PC-3 (cell line): ENCODE data around the gene ATP11C. TPM values are rescaled to one million over a fixed set of nuclear protein-coding genes. Genes with fewer than 3 reads are reported as not detected.
"Not testable (repeated sequence)": the region's sequence is repeated elsewhere in the genome, so short reads cannot be mapped to it uniquely, and the experiment has no call there.

ENCODE experiments used
- ATAC-seq: fragments of 200-7000 bp; cut with Tn5 transposase; 2 replicates; pipeline ENCODE4 v1.9.1; 2020; ENCODE audit warnings: mild to moderate bottlenecking, moderate library complexity
- BruUV-seq: library from RNA; stranded (reverse); fragments of 400-500 nt; replicated peaks from 2 replicates; lab custom pipeline; 2021; lab: Mats Ljungman, UMichigan
- CTCF ChIA-PET: fragments of 300-600 bp; sonication (Branson Sonifier 250); formaldehyde crosslinking; loops from one replicate; lab custom pipeline; 2022; ENCODE audit warnings: antibody characterized with exemption; lab: Charles Lee
- POLR2A ChIA-PET: fragments of 300-600 bp; sonication (Branson Sonifier 250); formaldehyde crosslinking; loops from one replicate; lab custom pipeline; 2022; ENCODE audit warnings: antibody characterized with exemption; ENCODE audit not compliant: unreplicated experiment; lab: Charles Lee
- DNase-seq: peaks from one replicate; pipeline ENCODE4 v3.0.0-alpha.2; 2015
- H2AFZ ChIP-seq: fragments of 300-600 bp; sonication (generic); 2 replicates; pipeline ENCODE4 v1.6.0; 2016; ENCODE audit warnings: antibody characterized with exemption, low read length
- H3F3A ChIP-seq: fragments of 300-600 bp; sonication (generic); one replicate; pipeline ENCODE4 v1.6.0; 2017; ENCODE audit warnings: antibody characterized with exemption, low read length, control low read depth, mild to moderate bottlenecking; ENCODE audit not compliant: unreplicated experiment
- H3K27ac ChIP-seq: fragments of 300-600 bp; sonication (generic); 2 replicates; pipeline ENCODE4 v1.5.1; 2016; ENCODE audit warnings: mild to moderate bottlenecking, low read length
- H3K27me3 ChIP-seq: fragments of 300-600 bp; sonication (generic); 2 replicates; pipeline ENCODE4 v1.6.1; 2016; ENCODE audit warnings: low read length, mixed read lengths
- H3K36me3 ChIP-seq: fragments of 300-600 bp; sonication (generic); 2 replicates; pipeline ENCODE4 v1.6.1; 2016; ENCODE audit warnings: low read depth, mixed run types, low read length, mixed read lengths
- H3K4me1 ChIP-seq: fragments of 300-600 bp; sonication (generic); 2 replicates; pipeline ENCODE4 v1.5.1; 2016; ENCODE audit warnings: low read length; ENCODE audit not compliant: insufficient read depth
- H3K4me2 ChIP-seq: fragments of 300-600 bp; sonication (generic); 2 replicates; pipeline ENCODE4 v1.6.0; 2016; ENCODE audit warnings: low read length
- H3K4me3 ChIP-seq: fragments of 300-600 bp; sonication (generic); 2 replicates; pipeline ENCODE4 v1.5.1; 2016; ENCODE audit warnings: mild to moderate bottlenecking, low read length, mixed read lengths
- H3K79me2 ChIP-seq: fragments of 300-600 bp; sonication (generic); 2 replicates; pipeline ENCODE4 v1.6.1; 2017; ENCODE audit warnings: low read length, mixed read lengths
- H3K9ac ChIP-seq: fragments of 300-600 bp; sonication (generic); 2 replicates; pipeline ENCODE4 v1.6.0; 2016; ENCODE audit warnings: mild to moderate bottlenecking, low read length
- H3K9me2 ChIP-seq: fragments of 300-600 bp; sonication (generic); replicated peaks from 2 replicates; pipeline ENCODE4 v1.6.1; 2016; ENCODE audit warnings: mixed run types, low read length, mixed read lengths
- H3K9me3 ChIP-seq: fragments of 300-600 bp; sonication (generic); 2 replicates; pipeline ENCODE4 v1.6.1; 2016; ENCODE audit warnings: low read length, mixed read lengths
- H4K20me1 ChIP-seq: fragments of 300-600 bp; sonication (generic); 2 replicates; pipeline ENCODE4 v1.6.1; 2016; ENCODE audit warnings: low read length, mixed read lengths
- CTCF ChIP-seq: fragments of 300-600 bp; sonication (generic); conservative IDR thresholded peaks from 2 replicates; pipeline ENCODE4 v1.5.1; 2017; ENCODE audit warnings: antibody characterized with exemption, low read depth, mild to moderate bottlenecking, low read length
- EZH2 ChIP-seq: fragments of 300-600 bp; sonication (generic); IDR thresholded peaks from one replicate; pipeline ENCODE4 v1.6.1; 2017; ENCODE audit warnings: antibody characterized with exemption, mild to moderate bottlenecking, low read length; ENCODE audit not compliant: unreplicated experiment
- EZH2phosphoT487 ChIP-seq: fragments of 300-600 bp; sonication (generic); IDR thresholded peaks from 2 replicates; pipeline ENCODE4 v1.6.1; 2018; ENCODE audit warnings: mild to moderate bottlenecking, antibody characterized with exemption, low read length, borderline replicate concordance
- intact Hi-C: fragments of 100-400 bp; cut with micrococcal nuclease; formaldehyde crosslinking; loops from 2 replicates; pipeline ENCODE4 v1.9.0; 2023
- total RNA-seq: library from RNA; depleted of rRNA; stranded (reverse); fragments of >200 nt; gene quantifications from 2 replicates; pipeline ENCODE4 v1.2.3, GENCODE V29; 2014

The ATP11C gene
- total RNA-seq, 1 experiment from 2014 or later = 25.8 TPM

- ATAC-seq, H3K4me3 ChIP-seq, H3K36me3 ChIP-seq, H3F3A ChIP-seq, H2AFZ ChIP-seq, H3K9me2 ChIP-seq, POLR2A ChIA-PET, intact Hi-C loops, H3K4me1 ChIP-seq, H3K27ac ChIP-seq, H3K9ac ChIP-seq, H3K9me3 ChIP-seq, H4K20me1 ChIP-seq, BruUV-seq, H3K27me3 ChIP-seq, DNase-seq, H3K79me2 ChIP-seq, H3K4me2 ChIP-seq: not testable (repeated sequence)
- peak; percentile 45; the same call in 1 of the 2 replicates for TF ChIP-seq CTCF
- CTCF ChIA-PET = interaction anchor here (0.7 kb wide), 1 partner anchor 151 kb away, joined by 9 read pairs; no protein-coding TSS in a partner anchor
Observed at GRCh38 chrX:139966159-139966558, 33.3 kb upstream of the ATP11C start.

- Histone ChIP-seq H3K9me3 (no peaks in the 10 kb centered on the region), H2AFZ (no peak within 1 kb of the TSS), H3K27me3 (no peaks in the 10 kb centered on the region), H4K20me1 (no peaks in the 10 kb centered on the region), H3K4me2 (no peak within 1 kb of the TSS), H3K4me1 (no peaks in the 10 kb centered on the region), H3K9me2 (no peaks in the 10 kb centered on the region), H3K36me3 (no peaks in the 10 kb centered on the region), H3K4me3 (no peak within 1 kb of the TSS), H3F3A (no peaks in the 10 kb centered on the region), H3K9ac (no peak within 1 kb of the TSS), H3K79me2 (no peaks in the 10 kb centered on the region), H3K27ac (no peak within 1 kb of the TSS)
- intact Hi-C loops = no loop called here
- CTCF ChIA-PET = interaction anchor here (0.7 kb wide), 1 partner anchor 150 kb away, joined by 9 read pairs; no protein-coding TSS in a partner anchor
- DNase-seq (no peak), ATAC-seq (no peak)
- BruUV-seq = no TSS peak
- TF ChIP-seq EZH2phosphoT487 (no peak), EZH2 (no peak), CTCF (no peak)
- POLR2A ChIA-PET = no interaction called here
Observed at GRCh38 chrX:139965421-139965820, 32.6 kb upstream of the ATP11C start, which contains the start of gene CXorf66. Gene CXorf66 (minus strand): TSS chrX:139965521. CDS start chrX:139965496, 25 bp downstream.

GRCh38 chrX:139961091-139961490 lies 28.2 kb upstream of the ATP11C start:
- H3K27ac ChIP-seq, intact Hi-C loops, H3K9me3 ChIP-seq, H4K20me1 ChIP-seq, POLR2A ChIA-PET, H3K27me3 ChIP-seq, H3K9me2 ChIP-seq, ATAC-seq, H3K79me2 ChIP-seq, H3K4me1 ChIP-seq, H2AFZ ChIP-seq, H3K36me3 ChIP-seq, H3K4me3 ChIP-seq, DNase-seq, H3F3A ChIP-seq, BruUV-seq, CTCF ChIA-PET, H3K9ac ChIP-seq, H3K4me2 ChIP-seq: not testable (repeated sequence)
